ENCODE data around the gene SPSB1.
"Not testable (repeated sequence)": the region's sequence is repeated elsewhere in the genome, so short reads cannot be mapped to it uniquely, and the experiment has no call there.

The SPSB1 gene

GRCh38 chr1:9298282-9298681 is 5.6 kb downstream of the SPSB1 start:
- in situ Hi-C loops (cut with MboI; ENCODE audit: low sequenced_read_pairs) = no loop called here

GRCh38 chr1:9299571-9300541 is 7.2 kb downstream of the SPSB1 start:
- in situ Hi-C loops (cut with MboI; ENCODE audit: low sequenced_read_pairs) = not testable (repeated sequence)

GRCh38 chr1:9300573-9300972 is 7.9 kb downstream of the SPSB1 start:
- in situ Hi-C loops (cut with MboI; ENCODE audit: low sequenced_read_pairs) = no loop called here

GRCh38 chr1:9302745-9303524 is 10.2 kb downstream of the SPSB1 start:
- in situ Hi-C loops (cut with MboI; ENCODE audit: low sequenced_read_pairs) = no loop called here

DNA sequence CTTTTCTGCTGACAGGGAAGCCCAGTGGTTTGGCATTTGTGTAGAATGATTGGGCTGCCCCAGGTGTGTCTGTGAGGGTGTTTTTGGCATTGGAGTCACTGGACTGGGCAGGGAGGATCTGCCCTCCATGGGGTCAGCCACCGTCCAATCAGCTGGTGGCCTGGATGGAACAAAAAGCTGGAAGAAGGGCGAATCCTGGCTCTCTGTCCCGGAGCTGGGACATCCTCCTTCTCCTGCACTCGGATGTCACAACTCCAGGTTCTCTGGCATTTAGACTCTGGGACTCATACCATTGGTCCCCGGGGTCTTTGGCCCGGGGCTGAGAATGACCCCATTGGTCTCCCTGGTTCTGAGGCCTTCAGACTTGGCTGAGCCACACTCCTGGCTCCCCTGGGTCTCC is 11.2 kb downstream of the SPSB1 start:
- in situ Hi-C loops (cut with MboI; ENCODE audit: low sequenced_read_pairs) = no loop called here

DNA sequence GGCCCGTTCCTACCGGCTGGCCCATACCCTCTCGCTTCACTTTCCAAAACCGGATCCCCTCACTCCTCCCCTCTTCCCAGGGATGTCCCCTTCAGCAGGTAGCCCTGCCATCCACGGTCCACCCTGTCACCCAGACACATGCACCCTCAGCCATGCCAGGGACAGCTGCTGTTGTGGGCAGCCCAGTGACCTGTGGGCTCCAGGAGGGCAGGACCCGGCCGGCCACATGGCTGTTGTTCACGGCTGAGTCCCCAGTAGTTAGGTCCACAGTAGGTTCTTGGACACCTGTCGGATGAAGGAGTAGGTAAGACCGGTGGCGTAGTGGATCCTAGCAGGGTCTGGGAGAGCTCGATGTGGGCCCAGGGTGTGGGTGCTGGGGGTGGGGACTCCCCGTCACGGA is 12.5 kb downstream of the SPSB1 start:
- in situ Hi-C loops (cut with MboI; ENCODE audit: low sequenced_read_pairs) = no loop called here

DNA sequence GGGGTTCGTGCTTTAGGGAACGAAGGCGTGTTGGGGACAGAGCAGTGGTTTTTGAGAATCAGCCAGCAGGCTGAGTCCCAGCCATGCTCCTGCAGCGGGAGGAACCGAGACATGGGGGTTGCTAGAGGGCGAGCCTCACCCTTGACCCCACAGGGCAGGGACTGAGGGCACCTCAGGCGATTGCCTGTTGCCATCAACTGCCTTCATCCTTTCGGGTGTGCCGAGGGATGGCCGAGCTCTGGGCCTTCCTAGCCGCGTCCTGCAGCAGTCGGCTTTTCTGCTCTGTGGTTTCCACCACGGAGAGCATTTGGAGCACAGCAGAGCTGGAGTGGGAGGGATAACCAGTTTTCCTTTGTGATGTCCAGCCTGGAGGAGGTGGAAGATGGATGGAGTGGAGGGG is 13.3 kb downstream of the SPSB1 start:
- in situ Hi-C loops (cut with MboI; ENCODE audit: low sequenced_read_pairs) = no loop called here

DNA sequence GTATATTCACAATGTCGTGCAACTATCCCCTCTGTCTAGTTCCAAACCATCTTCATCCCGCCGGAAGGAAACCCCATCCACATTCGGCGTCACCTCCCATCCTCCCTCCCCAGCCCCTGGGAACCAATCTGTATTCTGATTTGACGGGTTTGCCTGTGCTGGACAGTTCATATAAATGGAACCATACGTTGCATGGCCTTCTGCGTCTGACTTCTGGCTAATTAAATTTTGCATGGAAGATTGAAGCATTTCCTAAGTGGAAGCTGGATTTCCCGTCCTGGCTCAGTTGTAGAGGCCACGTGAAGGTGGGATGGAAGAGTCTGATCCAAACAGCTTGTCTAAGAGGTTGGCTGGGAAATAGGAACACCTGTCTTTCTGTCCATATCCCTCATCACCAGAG is 14.6 kb downstream of the SPSB1 start:
- in situ Hi-C loops (cut with MboI; ENCODE audit: low sequenced_read_pairs) = no loop called here

- in situ Hi-C loops (cut with MboI; ENCODE audit: low sequenced_read_pairs) = no loop called here
These were observed 15.6 kb downstream of the SPSB1 start for GRCh38 chr1:9308236-9308785.

DNA sequence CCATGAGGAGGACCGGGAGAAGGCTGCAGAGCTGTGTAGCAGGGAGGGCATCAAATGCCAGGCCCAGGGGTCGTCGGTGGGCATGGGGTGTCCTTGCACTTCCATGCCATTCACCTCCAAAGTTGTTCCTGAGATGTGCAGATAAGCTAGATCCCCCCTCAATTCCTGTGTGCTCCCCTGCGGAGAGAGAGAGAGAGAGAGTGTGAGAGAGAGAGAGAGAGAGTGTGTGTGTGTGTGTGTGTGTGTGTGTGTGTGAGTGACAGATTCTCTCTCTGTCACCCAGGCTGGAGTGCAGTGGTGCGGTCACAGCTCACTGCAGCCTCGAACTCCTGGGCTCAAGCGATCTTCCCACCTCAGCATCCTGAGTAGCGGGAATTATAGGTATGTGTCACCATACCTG is 16.4 kb downstream of the SPSB1 start:
- in situ Hi-C loops (cut with MboI; ENCODE audit: low sequenced_read_pairs) = no loop called here

DNA sequence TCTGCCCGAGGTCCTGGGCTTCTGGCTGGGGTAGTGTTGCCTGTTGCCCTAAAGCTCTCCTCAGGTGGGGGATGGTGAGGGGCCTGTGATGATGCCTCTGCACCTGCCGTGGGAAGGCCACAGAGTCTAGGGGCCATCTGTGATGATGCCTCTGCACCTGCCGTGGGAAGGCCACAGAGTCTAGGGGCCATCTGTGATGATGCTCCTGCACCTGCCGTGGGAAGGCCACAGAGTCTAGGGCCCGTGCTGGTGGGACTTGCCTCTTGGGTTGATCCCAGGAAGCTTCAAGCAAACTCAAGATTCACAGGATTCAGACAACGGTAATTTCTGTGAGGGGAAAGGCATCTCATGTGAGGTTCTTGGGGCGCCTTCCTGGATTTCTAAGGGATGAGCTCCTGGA is 17.3 kb downstream of the SPSB1 start:
- in situ Hi-C loops (cut with MboI; ENCODE audit: low sequenced_read_pairs) = no loop called here

DNA sequence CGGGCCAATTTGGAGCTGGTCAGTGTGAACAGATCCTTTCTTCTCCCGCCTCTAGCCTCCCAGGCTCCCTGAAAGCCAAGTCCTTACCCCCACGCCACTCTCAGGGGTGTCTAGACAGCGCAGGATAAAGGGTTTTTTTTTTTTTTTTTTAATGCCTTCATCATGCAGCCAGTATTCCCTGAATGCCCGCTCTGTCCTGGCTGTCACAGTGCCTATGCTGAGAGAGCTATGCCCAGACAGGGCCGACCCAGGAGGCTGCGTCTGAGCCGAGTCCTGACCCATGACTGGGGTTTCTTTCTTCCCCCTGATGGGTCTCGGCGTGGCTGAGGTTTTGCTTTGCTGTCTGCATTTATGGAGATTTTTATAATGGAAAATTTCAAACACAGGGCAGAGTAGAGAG is 18.3 kb downstream of the SPSB1 start:
- in situ Hi-C loops (cut with MboI; ENCODE audit: low sequenced_read_pairs) = no loop called here

DNA sequence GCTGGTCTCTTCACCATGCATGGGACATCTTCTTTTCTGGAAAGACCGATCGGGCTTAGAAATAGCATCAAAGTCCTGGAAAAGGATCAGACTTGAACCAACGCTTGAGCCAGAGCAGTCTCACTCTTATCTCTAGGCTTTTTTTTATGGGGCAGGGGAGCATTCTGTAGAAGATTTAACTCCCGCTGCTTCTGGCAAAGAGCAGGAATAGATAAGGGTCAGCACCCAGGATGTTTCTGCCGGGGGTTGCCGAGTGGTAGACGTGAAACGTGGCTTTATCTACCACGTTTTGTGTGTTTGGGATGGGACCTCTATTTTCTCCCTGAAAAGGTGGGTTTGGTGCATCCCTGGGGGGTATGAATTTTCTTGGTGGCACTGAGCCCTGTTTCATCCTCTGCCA is 18.8 kb downstream of the SPSB1 start:
- in situ Hi-C loops (cut with MboI; ENCODE audit: low sequenced_read_pairs) = no loop called here

DNA sequence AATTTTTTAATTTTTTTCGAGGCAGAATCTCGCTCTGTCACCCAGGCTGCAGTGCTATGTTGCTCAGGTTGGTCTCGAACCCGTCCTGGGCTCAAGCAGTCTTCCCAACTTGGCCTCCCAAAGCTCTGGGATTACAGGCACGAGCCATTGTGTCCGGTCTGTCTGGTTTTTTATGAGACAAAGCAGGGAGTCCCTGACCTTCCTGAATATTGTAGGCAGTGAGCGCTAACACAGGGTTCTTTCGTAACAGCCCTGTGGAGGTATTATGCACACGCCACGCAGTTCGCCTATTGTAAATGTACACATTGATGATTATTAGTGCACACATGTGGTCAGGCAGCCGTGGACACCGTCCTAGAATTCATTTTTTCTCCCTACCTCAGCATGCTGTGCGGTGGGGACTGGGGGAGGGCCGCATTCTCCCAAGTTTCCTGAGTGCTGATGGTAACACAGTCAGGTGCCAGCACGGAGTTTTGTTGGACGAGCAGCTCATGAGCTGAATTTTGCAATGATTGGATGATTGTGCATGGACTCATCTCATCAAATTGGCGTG is 19.6 kb downstream of the SPSB1 start:
- in situ Hi-C loops (cut with MboI; ENCODE audit: low sequenced_read_pairs) = no loop called here

DNA sequence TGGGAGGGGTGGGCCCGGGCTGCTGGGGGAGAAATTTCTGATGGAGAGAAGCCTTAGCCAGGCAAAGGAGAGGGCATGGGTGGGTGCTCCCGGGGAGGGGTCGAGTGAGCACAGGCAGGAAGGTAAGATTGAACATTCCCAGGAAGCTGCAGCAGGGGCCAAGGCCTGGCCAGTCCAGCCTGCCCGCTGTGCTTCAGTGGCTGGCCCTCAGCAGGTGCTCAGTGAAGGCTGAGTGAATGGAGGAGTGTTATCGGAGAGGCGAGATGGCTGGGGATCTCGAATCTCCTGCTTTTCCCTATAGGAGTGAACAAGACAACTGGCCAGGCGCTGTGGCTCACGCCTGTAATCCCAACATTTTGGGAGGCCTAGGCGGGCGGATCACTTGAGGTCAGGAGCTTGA is 20.9 kb downstream of the SPSB1 start:
- in situ Hi-C loops (cut with MboI; ENCODE audit: low sequenced_read_pairs) = no loop called here

- in situ Hi-C loops (cut with MboI; ENCODE audit: low sequenced_read_pairs) = no loop called here
These were observed 21.4 kb downstream of the SPSB1 start for GRCh38 chr1:9314111-9314510.

GRCh38 chr1:9314711-9315379 is 22.2 kb downstream of the SPSB1 start:
- in situ Hi-C loops (cut with MboI; ENCODE audit: low sequenced_read_pairs) = no loop called here

GRCh38 chr1:9315411-9316079 is 22.9 kb downstream of the SPSB1 start:
- in situ Hi-C loops (cut with MboI; ENCODE audit: low sequenced_read_pairs) = no loop called here

- in situ Hi-C loops (cut with MboI; ENCODE audit: low sequenced_read_pairs) = no loop called here
These were observed 23.4 kb downstream of the SPSB1 start for GRCh38 chr1:9316080-9316444.

- in situ Hi-C loops (cut with MboI; ENCODE audit: low sequenced_read_pairs) = no loop called here
These were observed 23.8 kb downstream of the SPSB1 start for GRCh38 chr1:9316512-9316911.

Measured in HL-60/S4 (cell line).